HepG2 (cell line): ENCODE data around the gene DNAJC5.

Experiments
- EZH2 ChIP-seq: conservative IDR thresholded peaks from 2 replicates; pipeline ENCODE4 v1.6.1; 2012; ENCODE audit warnings: mild to moderate bottlenecking, low read depth, low read length, moderate library complexity
- PAWR ChIP-seq: sonication (generic); formaldehyde crosslinking; IDR thresholded peaks from 2 replicates; pipeline ENCODE4 v1.4.0; 2020; ENCODE audit warnings: missing genetic modification reagents, mild to moderate bottlenecking, borderline replicate concordance
- PAX8 ChIP-seq: sonication (generic); formaldehyde crosslinking; IDR thresholded peaks from 2 replicates; pipeline ENCODE4 v1.8.0; 2022; ENCODE audit warnings: mild to moderate bottlenecking, missing genetic modification reagents, borderline replicate concordance
- PHF20 ChIP-seq: sonication (generic); formaldehyde crosslinking; IDR thresholded peaks from 2 replicates; pipeline ENCODE4 v1.5.0; 2020; ENCODE audit warnings: mild to moderate bottlenecking, missing genetic modification reagents
- ZNF12 ChIP-seq: sonication (generic); formaldehyde crosslinking; IDR thresholded peaks from 2 replicates; pipeline ENCODE4 v1.5.0; 2020; ENCODE audit warnings: missing genetic modification reagents

GRCh38 chr20:63951398-63952209, 56.7 kb downstream of the DNAJC5 start:
- no peak for TF ChIP-seq PAX8 (CRISPR knock-in tag)
- no peak for TF ChIP-seq PAWR
- no peak for TF ChIP-seq EZH2
- TF ChIP-seq PHF20 = no peak
- no peak for TF ChIP-seq ZNF12 (CRISPR knock-in tag)
